SK-N-SH treated with all-trans-retinoic acid at 6 μM for 48 hours (cell line): Measurements from ENCODE around the gene ARHGAP24.
A peak's percentile ranks its signal among the peaks of the same experiment; 100 is the strongest.

ENCODE experiments used
- ATAC-seq: fragments of 200-7000 bp; cut with Tn5 transposase; 3 replicates; pipeline ENCODE4 v1.9.1; 2020; ENCODE audit warnings: mild to moderate bottlenecking, moderate library complexity
- BACH2 ChIP-seq: fragments of 250-450 bp; sonication (Bioruptor Pico); IDR thresholded peaks from 2 replicates; pipeline ENCODE4 v1.9.0; 2021; ENCODE audit warnings: mild to moderate bottlenecking, borderline replicate concordance
- CSDC2 ChIP-seq: fragments of 250-450 bp; sonication (Bioruptor Pico); IDR thresholded peaks from 2 replicates; pipeline ENCODE4 v1.5.0; 2020; ENCODE audit warnings: mild to moderate bottlenecking, moderate library complexity
- ESRRG ChIP-seq: fragments of 250-450 bp; sonication (Bioruptor Pico); IDR thresholded peaks from 2 replicates; pipeline ENCODE4 v1.6.1; 2021; ENCODE audit warnings: mild to moderate bottlenecking
- GLIS3 ChIP-seq: fragments of 250-450 bp; sonication (Bioruptor Pico); IDR thresholded peaks from 2 replicates; pipeline ENCODE4 v1.5.0; 2020; ENCODE audit warnings: mild to moderate bottlenecking, moderate library complexity
- ISL1 ChIP-seq: fragments of 250-450 bp; sonication (Bioruptor Pico); IDR thresholded peaks from 2 replicates; pipeline ENCODE4 v2.1.2; 2022; ENCODE audit warnings: mild to moderate bottlenecking, moderate library complexity
- OSR1 ChIP-seq: fragments of 250-450 bp; sonication (Bioruptor Pico); IDR thresholded peaks from 2 replicates; pipeline ENCODE4 v1.8.0; 2022; ENCODE audit warnings: moderate library complexity, mild to moderate bottlenecking, inconsistent platforms
- PPARA ChIP-seq: fragments of 250-450 bp; sonication (Bioruptor Pico); IDR thresholded peaks from 2 replicates; pipeline ENCODE4 v1.5.0; 2020; ENCODE audit warnings: mild to moderate bottlenecking, borderline replicate concordance
- RARB ChIP-seq: fragments of 250-450 bp; sonication (Bioruptor Pico); IDR thresholded peaks from 2 replicates; pipeline ENCODE4 v1.8.0; 2021; ENCODE audit warnings: mild to moderate bottlenecking, moderate library complexity
- TCF4 ChIP-seq: fragments of 250-450 bp; sonication (Bioruptor Pico); IDR thresholded peaks from 2 replicates; pipeline ENCODE4 v1.8.0; 2021; ENCODE audit warnings: mild to moderate bottlenecking, moderate library complexity, borderline replicate concordance
- TOX ChIP-seq: fragments of 250-450 bp; sonication (Bioruptor Pico); IDR thresholded peaks from 2 replicates; pipeline ENCODE4 v1.8.0; 2021; ENCODE audit warnings: mild to moderate bottlenecking, moderate library complexity, borderline replicate concordance
- ZC3H10 ChIP-seq: fragments of 250-450 bp; sonication (Bioruptor Pico); IDR thresholded peaks from 2 replicates; pipeline ENCODE4 v1.5.1; 2021; ENCODE audit warnings: mild to moderate bottlenecking, moderate library complexity
- ZFP3 ChIP-seq: fragments of 250-450 bp; sonication (Bioruptor Pico); IDR thresholded peaks from 2 replicates; pipeline ENCODE4 v1.5.0; 2020; ENCODE audit warnings: mild to moderate bottlenecking, moderate library complexity
- ZFP30 ChIP-seq: fragments of 450-650 bp; formaldehyde crosslinking; IDR thresholded peaks from 2 replicates; pipeline ENCODE4 v1.5.0; 2022; ENCODE audit warnings: mild to moderate bottlenecking, moderate library complexity
- ZNF565 ChIP-seq: fragments of 450-650 bp; formaldehyde crosslinking; conservative IDR thresholded peaks from 2 replicates; pipeline ENCODE4 v1.5.0; 2020; ENCODE audit warnings: low read depth, mild to moderate bottlenecking, moderate library complexity
- ZNF70 ChIP-seq: fragments of 450-650 bp; formaldehyde crosslinking; IDR thresholded peaks from 2 replicates; pipeline ENCODE4 v1.5.0; 2020; ENCODE audit warnings: mild to moderate bottlenecking, moderate library complexity
- ZNF8 ChIP-seq: fragments of 450-650 bp; formaldehyde crosslinking; IDR thresholded peaks from 2 replicates; pipeline ENCODE4 v1.5.0; 2020; ENCODE audit warnings: mild to moderate bottlenecking, moderate library complexity
- TF ChIP-seq, protein P1 (sequence below): fragments of 250-450 bp; sonication (Bioruptor Pico); IDR thresholded peaks from 2 replicates; pipeline ENCODE4 v1.8.0; 2020; ENCODE audit warnings: mild to moderate bottlenecking, moderate library complexity, borderline replicate concordance
- TF ChIP-seq, protein P2 (sequence below): fragments of 250-450 bp; sonication (Bioruptor Pico); IDR thresholded peaks from 2 replicates; pipeline ENCODE4 v1.5.1; 2020; ENCODE audit warnings: low read depth, mild to moderate bottlenecking, moderate library complexity
- TF ChIP-seq, protein P3 (sequence below): fragments of 250-450 bp; sonication (Bioruptor Pico); IDR thresholded peaks from 2 replicates; pipeline ENCODE4 v1.8.0; 2021; ENCODE audit warnings: low read depth, mild to moderate bottlenecking, moderate library complexity, borderline replicate concordance
- TF ChIP-seq, protein P4 (sequence below): fragments of 250-450 bp; sonication (Bioruptor Pico); IDR thresholded peaks from 2 replicates; pipeline ENCODE4 v1.5.0; 2020; ENCODE audit warnings: mild to moderate bottlenecking, moderate library complexity

Gene ARHGAP24

GRCh38 chr4:85760511-85760910, 285.6 kb downstream of the ARHGAP24 start:
- ATAC-seq = no peak
- TF ChIP-seq ZNF8 (CRISPR knock-in tag) (no peak), ZFP30 (no peak), OSR1 (CRISPR knock-in tag) (no peak), TOX (no peak), CSDC2 (CRISPR knock-in tag) (no peak), ZFP3 (CRISPR knock-in tag) (no peak), ZNF70 (no peak), ZC3H10 (CRISPR knock-in tag) (no peak), ISL1 (CRISPR knock-in tag) (no peak), ESRRG (CRISPR knock-in tag) (no peak)
- TF ChIP-seq, protein P1, sequence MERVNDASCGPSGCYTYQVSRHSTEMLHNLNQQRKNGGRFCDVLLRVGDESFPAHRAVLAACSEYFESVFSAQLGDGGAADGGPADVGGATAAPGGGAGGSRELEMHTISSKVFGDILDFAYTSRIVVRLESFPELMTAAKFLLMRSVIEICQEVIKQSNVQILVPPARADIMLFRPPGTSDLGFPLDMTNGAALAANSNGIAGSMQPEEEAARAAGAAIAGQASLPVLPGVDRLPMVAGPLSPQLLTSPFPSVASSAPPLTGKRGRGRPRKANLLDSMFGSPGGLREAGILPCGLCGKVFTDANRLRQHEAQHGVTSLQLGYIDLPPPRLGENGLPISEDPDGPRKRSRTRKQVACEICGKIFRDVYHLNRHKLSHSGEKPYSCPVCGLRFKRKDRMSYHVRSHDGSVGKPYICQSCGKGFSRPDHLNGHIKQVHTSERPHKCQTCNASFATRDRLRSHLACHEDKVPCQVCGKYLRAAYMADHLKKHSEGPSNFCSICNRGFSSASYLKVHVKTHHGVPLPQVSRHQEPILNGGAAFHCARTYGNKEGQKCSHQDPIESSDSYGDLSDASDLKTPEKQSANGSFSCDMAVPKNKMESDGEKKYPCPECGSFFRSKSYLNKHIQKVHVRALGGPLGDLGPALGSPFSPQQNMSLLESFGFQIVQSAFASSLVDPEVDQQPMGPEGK (CRISPR knock-in tag) = no peak
- TF ChIP-seq, protein P2, sequence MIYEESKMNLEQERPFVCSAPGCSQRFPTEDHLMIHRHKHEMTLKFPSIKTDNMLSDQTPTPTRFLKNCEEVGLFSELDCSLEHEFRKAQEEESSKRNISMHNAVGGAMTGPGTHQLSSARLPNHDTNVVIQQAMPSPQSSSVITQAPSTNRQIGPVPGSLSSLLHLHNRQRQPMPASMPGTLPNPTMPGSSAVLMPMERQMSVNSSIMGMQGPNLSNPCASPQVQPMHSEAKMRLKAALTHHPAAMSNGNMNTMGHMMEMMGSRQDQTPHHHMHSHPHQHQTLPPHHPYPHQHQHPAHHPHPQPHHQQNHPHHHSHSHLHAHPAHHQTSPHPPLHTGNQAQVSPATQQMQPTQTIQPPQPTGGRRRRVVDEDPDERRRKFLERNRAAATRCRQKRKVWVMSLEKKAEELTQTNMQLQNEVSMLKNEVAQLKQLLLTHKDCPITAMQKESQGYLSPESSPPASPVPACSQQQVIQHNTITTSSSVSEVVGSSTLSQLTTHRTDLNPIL (CRISPR knock-in tag) = no peak
- TF ChIP-seq, protein P3, sequence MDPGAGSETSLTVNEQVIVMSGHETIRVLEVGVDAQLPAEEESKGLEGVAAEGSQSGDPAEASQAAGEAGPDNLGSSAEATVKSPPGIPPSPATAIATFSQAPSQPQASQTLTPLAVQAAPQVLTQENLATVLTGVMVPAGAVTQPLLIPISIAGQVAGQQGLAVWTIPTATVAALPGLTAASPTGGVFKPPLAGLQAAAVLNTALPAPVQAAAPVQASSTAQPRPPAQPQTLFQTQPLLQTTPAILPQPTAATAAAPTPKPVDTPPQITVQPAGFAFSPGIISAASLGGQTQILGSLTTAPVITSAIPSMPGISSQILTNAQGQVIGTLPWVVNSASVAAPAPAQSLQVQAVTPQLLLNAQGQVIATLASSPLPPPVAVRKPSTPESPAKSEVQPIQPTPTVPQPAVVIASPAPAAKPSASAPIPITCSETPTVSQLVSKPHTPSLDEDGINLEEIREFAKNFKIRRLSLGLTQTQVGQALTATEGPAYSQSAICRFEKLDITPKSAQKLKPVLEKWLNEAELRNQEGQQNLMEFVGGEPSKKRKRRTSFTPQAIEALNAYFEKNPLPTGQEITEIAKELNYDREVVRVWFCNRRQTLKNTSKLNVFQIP (CRISPR knock-in tag) = no peak
- TF ChIP-seq, all 23 proteins: peak for 0

DNA sequence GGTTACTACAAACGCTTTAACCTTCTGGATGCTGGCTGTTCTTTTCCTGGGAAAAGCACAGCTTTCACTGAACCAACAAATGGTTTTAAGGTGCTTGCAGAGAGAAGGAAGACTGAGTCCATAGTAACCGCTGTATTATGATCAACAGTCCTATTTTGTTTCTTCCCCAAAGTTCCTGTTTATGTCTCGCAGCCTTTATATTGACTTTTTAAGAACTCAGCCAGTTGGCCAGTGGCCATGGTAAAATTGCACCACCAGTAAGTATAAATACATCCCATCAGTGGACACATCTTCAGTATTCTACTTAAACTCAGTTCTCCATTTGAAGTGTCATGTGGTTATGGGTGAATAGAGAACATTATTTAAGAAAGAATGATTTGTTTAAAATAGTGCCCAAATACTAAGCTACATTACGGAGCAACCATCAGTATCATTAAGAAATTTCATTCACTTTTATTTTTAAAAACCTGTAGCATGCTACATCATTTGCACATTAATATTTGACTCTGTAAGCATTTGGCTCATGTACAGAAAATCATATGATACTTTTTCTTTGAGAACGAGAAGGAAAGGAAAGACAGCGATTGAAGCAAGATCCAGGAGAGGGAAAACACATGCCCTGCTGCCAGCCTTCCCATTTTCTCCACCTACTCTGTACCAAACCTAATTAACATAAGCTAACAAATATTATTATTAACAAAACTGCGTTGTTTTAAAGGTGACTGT, 287.0 kb downstream of the ARHGAP24 start:
- TF ChIP-seq ZFP30 = no peak
- no peak for TF ChIP-seq ESRRG (CRISPR knock-in tag)
- TF ChIP-seq ZFP3 (CRISPR knock-in tag) = no peak
- no peak for TF ChIP-seq ZC3H10 (CRISPR knock-in tag)
- TF ChIP-seq CSDC2 (CRISPR knock-in tag) = no peak
- TF ChIP-seq, protein P3 (CRISPR knock-in tag) = no peak
- TF ChIP-seq, protein P1 (CRISPR knock-in tag) = no peak
- TF ChIP-seq ZNF8 (CRISPR knock-in tag) = no peak
- TF ChIP-seq ZNF70 = no peak
- TF ChIP-seq, protein P4, sequence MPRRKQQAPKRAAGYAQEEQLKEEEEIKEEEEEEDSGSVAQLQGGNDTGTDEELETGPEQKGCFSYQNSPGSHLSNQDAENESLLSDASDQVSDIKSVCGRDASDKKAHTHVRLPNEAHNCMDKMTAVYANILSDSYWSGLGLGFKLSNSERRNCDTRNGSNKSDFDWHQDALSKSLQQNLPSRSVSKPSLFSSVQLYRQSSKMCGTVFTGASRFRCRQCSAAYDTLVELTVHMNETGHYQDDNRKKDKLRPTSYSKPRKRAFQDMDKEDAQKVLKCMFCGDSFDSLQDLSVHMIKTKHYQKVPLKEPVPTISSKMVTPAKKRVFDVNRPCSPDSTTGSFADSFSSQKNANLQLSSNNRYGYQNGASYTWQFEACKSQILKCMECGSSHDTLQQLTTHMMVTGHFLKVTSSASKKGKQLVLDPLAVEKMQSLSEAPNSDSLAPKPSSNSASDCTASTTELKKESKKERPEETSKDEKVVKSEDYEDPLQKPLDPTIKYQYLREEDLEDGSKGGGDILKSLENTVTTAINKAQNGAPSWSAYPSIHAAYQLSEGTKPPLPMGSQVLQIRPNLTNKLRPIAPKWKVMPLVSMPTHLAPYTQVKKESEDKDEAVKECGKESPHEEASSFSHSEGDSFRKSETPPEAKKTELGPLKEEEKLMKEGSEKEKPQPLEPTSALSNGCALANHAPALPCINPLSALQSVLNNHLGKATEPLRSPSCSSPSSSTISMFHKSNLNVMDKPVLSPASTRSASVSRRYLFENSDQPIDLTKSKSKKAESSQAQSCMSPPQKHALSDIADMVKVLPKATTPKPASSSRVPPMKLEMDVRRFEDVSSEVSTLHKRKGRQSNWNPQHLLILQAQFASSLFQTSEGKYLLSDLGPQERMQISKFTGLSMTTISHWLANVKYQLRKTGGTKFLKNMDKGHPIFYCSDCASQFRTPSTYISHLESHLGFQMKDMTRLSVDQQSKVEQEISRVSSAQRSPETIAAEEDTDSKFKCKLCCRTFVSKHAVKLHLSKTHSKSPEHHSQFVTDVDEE (CRISPR knock-in tag) = no peak
- no peak for TF ChIP-seq GLIS3 (CRISPR knock-in tag)
- no peak for TF ChIP-seq PPARA (CRISPR knock-in tag)
- no peak for TF ChIP-seq TCF4 (CRISPR knock-in tag)
- TF ChIP-seq TOX = no peak
- TF ChIP-seq BACH2 (CRISPR knock-in tag) = no peak
- no peak for TF ChIP-seq OSR1 (CRISPR knock-in tag)
- TF ChIP-seq ISL1 (CRISPR knock-in tag) = no peak
- no peak for TF ChIP-seq ZNF565 (CRISPR knock-in tag)
- no peak for TF ChIP-seq RARB (CRISPR knock-in tag)
- peak; percentile 56 for ATAC-seq
